CD4-positive, alpha-beta T cell treated with Interleukin-4 for 1 hour (primary cell): ENCODE data around the gene ZDHHC23.

Experiments used
- DNase-seq, 2 donors: peaks; one replicate each; pipeline ENCODE4 v3.0.0-alpha.2; 2020 to 2022

Gene ZDHHC23

DNA sequence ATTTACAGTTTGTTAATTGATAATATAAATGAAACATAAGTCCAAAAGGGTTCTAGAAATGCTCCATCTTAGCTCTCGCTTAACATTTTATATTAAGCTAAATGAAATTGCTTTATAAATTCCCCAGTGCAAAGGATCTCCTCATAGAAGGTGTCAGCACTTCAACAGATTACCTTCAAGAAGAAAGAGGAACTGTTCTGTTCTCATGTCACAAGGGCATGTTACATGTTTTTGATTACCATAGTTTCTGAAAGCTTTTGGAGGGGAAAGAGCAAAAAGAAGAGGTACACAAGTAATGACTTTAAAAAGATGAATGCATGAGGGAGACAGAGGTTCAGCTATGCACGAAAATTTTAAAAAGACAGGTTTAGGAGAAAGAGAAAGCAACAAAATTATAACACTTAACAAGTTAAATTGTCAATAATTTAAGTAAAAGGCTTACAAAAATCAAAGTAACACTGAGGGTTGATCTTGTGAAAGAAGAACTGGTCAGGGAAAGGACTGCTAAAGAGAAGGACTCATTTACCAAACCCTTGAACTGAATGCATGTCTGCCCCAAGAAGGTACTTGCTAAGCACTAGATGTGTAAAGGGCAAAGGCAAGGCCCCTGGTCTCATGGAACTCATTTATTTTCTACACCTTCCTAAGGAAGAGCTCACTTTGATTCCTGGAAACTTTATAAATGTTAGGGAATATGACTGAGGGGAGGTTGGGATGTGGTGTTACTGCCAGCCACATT, 63.4 kb downstream of the ZDHHC23 start:
- no peak for DNase-seq
